A673 (cell line): ENCODE results near the gene SRGAP1. TPM values are rescaled to one million over a fixed set of nuclear protein-coding genes. Genes with fewer than 3 reads are reported as not detected.

ENCODE experiments used
- BruUV-seq: library from RNA; stranded (reverse); fragments of 400-500 nt; replicated peaks from 2 replicates; lab custom pipeline; 2021; lab: Mats Ljungman, UMichigan
- CTCF ChIA-PET: fragments of 300-600 bp; sonication (Branson Sonifier 250); formaldehyde crosslinking; loops from one replicate; lab custom pipeline; 2022; ENCODE audit warnings: antibody characterized with exemption; lab: Charles Lee
- POLR2A ChIA-PET: fragments of 300-600 bp; sonication (Branson Sonifier 250); formaldehyde crosslinking; loops from one replicate; lab custom pipeline; 2022; ENCODE audit warnings: antibody characterized with exemption; ENCODE audit not compliant: low non-redundant PET; lab: Charles Lee
- DNase-seq: peaks from one replicate; pipeline ENCODE4 v3.0.0-alpha.2; 2015; ENCODE audit warnings: low spot score
- H3K27ac ChIP-seq: fragments of 200-600 bp; sonication (generic); 2 replicates; pipeline ENCODE4 v1.5.1; 2016; ENCODE audit warnings: mixed run types, low read depth, mild to moderate bottlenecking, mixed read lengths, antibody characterized with exemption, low read length; ENCODE audit not compliant: poor library complexity, severe bottlenecking
- H3K27me3 ChIP-seq: fragments of 200-600 bp; sonication (generic); replicated peaks from 2 replicates; pipeline ENCODE4 v1.6.1; 2017; ENCODE audit warnings: mixed run types, low read depth, mild to moderate bottlenecking, mixed read lengths, antibody characterized with exemption, low read length; ENCODE audit not compliant: insufficient read depth, poor library complexity
- H3K36me3 ChIP-seq: fragments of 200-600 bp; sonication (generic); 2 replicates; pipeline ENCODE4 v1.6.1; 2016; ENCODE audit warnings: mixed run types, mild to moderate bottlenecking, mixed read lengths, antibody characterized with exemption, low read length; ENCODE audit not compliant: insufficient read depth, poor library complexity, severe bottlenecking
- H3K4me1 ChIP-seq: fragments of 200-600 bp; sonication (generic); 2 replicates; pipeline ENCODE4 v1.6.1; 2017; ENCODE audit warnings: mixed run types, mild to moderate bottlenecking, mixed read lengths, antibody characterized with exemption, low read length; ENCODE audit not compliant: insufficient read depth, poor library complexity, severe bottlenecking
- H3K4me3 ChIP-seq: fragments of 200-600 bp; sonication (generic); 2 replicates; pipeline ENCODE4 v1.5.1; 2016; ENCODE audit warnings: low read depth, mixed run types, mild to moderate bottlenecking, mixed read lengths, low read length; ENCODE audit not compliant: poor library complexity, severe bottlenecking
- H3K9me3 ChIP-seq: fragments of 200-600 bp; sonication (generic); 2 replicates; pipeline ENCODE4 v1.6.1; 2016; ENCODE audit warnings: mixed run types, low read depth, mild to moderate bottlenecking, mixed read lengths, antibody characterized with exemption, low read length; ENCODE audit not compliant: poor library complexity, severe bottlenecking
- EZH2 ChIP-seq: fragments of 200-600 bp; sonication (generic); IDR thresholded peaks from 2 replicates; pipeline ENCODE4 v1.6.1; 2017; ENCODE audit warnings: borderline replicate concordance, low read depth, mild to moderate bottlenecking, mixed read lengths, antibody characterized with exemption, low read length; ENCODE audit not compliant: poor library complexity, severe bottlenecking
- intact Hi-C: fragments of 100-400 bp; cut with micrococcal nuclease; formaldehyde crosslinking; loops from one replicate; pipeline ENCODE4 v1.10.0; 2022; ENCODE audit not compliant: unreplicated experiment
- total RNA-seq: library from RNA; stranded (reverse); gene quantifications from 2 replicates; pipeline ENCODE4 v1.2.3, GENCODE V29; 2021
- TF ChIP-seq, protein P1 (sequence below): fragments of 300-800, 200-600 bp; sonication (generic); conservative IDR thresholded peaks from 2 replicates; pipeline ENCODE4 v1.5.1; 2017; ENCODE audit warnings: low read depth, mild to moderate bottlenecking, antibody characterized with exemption, low read length, moderate library complexity, mixed read lengths

Gene SRGAP1
- total RNA-seq, 1 experiment from 2014 or later: 9.7 TPM

DNA sequence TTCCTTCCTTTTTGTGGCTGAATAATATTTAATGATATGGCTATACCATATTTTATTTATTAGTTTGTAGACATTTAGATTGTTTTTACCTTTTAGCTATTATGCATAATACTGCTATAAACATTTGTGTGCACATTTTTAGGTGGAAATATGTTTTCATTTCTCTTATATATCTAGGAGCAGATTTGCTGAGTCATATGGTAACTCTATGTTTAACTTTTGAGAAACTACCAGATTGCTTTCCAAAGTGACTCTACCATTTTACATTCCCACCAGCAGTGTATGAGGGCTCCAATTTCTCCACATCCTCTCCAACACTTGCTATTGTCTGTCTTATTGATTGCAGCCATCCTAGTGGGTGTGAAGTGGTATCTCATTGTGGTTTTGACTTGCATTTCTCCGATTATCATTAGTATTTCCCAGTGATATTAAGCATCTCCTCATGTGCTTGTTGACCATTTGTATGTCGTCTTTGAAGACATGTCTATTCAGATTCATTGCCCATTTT, 217.4 kb downstream of the SRGAP1 start:
- intact Hi-C loops: no loop called here
- POLR2A ChIA-PET: no interaction called here

DNA sequence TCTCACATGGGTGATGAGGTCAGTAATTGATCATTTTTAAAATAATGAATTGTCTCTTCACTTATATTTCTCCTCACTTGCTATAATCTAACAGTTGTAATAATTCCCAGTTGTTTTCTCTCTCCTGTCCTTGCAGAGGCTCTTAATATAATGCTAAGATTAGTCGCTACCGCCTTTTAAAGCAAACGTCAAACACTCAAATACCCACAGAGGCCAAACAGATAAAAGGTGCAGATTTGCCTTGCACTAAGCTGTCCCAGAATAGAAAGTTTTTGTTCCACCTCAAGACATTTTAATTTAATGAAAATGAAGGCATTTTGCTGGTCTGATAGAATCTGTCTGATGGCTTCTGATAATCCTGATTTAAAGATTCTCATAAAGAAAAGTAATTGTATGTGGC, 218.6 kb downstream of the SRGAP1 start:
- Histone ChIP-seq H3K9me3 (no peaks in the 10 kb centered on the region), H3K4me1 (peaks cover 18% of the 10 kb centered on the region), H3K36me3 (no peaks in the 10 kb centered on the region), H3K4me3 (no peak overlapping the region), H3K27ac (no peak overlapping the region), H3K27me3 (no peaks in the 10 kb centered on the region)
- TF ChIP-seq, protein P1, sequence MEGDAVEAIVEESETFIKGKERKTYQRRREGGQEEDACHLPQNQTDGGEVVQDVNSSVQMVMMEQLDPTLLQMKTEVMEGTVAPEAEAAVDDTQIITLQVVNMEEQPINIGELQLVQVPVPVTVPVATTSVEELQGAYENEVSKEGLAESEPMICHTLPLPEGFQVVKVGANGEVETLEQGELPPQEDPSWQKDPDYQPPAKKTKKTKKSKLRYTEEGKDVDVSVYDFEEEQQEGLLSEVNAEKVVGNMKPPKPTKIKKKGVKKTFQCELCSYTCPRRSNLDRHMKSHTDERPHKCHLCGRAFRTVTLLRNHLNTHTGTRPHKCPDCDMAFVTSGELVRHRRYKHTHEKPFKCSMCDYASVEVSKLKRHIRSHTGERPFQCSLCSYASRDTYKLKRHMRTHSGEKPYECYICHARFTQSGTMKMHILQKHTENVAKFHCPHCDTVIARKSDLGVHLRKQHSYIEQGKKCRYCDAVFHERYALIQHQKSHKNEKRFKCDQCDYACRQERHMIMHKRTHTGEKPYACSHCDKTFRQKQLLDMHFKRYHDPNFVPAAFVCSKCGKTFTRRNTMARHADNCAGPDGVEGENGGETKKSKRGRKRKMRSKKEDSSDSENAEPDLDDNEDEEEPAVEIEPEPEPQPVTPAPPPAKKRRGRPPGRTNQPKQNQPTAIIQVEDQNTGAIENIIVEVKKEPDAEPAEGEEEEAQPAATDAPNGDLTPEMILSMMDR: no peak
- no peak for TF ChIP-seq EZH2
- ChIA-PET POLR2A (no interaction called here), CTCF (no interaction called here)
- BruUV-seq: no TSS peak
- intact Hi-C loops: no loop called here
- DNase-seq: no peak

More for the DNA sequence above, 217.4 kb downstream of the SRGAP1 start:
- no peak for DNase-seq
- Histone ChIP-seq H3K4me1 (peaks cover 21% of the 10 kb centered on the region), H3K27me3 (no peaks in the 10 kb centered on the region), H3K9me3 (no peaks in the 10 kb centered on the region), H3K27ac (no peak overlapping the region), H3K4me3 (no peak overlapping the region), H3K36me3 (no peaks in the 10 kb centered on the region)
- no TSS peak for BruUV-seq
- CTCF ChIA-PET: no interaction called here
- TF ChIP-seq, protein P1: no peak
- TF ChIP-seq EZH2: no peak

DNA sequence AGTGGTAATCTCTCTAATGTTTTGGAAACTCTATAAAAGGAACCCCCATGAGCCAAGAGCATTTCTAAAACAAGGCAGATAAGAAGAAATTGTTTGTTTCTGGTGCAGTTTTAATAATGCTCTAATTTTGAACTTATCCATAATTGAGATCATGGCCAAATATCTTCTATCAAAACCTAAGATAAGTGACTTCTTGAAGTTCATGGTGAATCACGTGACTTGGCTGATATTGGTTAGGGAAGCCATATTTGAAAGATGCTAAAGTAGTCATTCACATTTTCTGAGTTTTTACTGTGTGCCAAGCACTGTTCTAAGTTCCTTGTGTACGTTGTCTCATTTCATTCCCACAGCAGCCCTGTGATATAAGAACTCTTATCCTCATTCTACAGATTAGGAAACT, 219.7 kb downstream of the SRGAP1 start:
- no peaks in the 10 kb centered on the region for H3K9me3 ChIP-seq
- no peak for TF ChIP-seq EZH2
- TF ChIP-seq, protein P1: no peak
- no TSS peak for BruUV-seq
- no peak overlapping the region for H3K27ac ChIP-seq
- intact Hi-C loops: no loop called here
- CTCF ChIA-PET: no interaction called here
- no peaks in the 10 kb centered on the region for H3K27me3 ChIP-seq
- POLR2A ChIA-PET: interaction anchor here (0.7 kb wide), 1 partner anchor 203 kb away, joined by 3 read pairs; no protein-coding TSS in a partner anchor
- H3K36me3 ChIP-seq: no peaks in the 10 kb centered on the region
- no peak for DNase-seq
- no peak overlapping the region for H3K4me3 ChIP-seq
- H3K4me1 ChIP-seq: peaks cover 7% of the 10 kb centered on the region
